Keratinocyte (primary cell): Measurements from ENCODE around the gene SMAD3. TPM values are rescaled to one million over a fixed set of nuclear protein-coding genes. Genes with fewer than 3 reads are reported as not detected.

Experiments used
- DNase-seq: peaks from one replicate; pipeline ENCODE4 v3.0.0-alpha.2; 2011; ENCODE audit warnings: low read depth, missing footprints, low spot score
- FAIRE-seq: peaks from 2 replicates; lab custom pipeline; 2011; peaks lifted over from hg19 to GRCh38; lab: Jason Lieb, UNC
- H2AFZ ChIP-seq: 2 replicates; pipeline ENCODE4 v1.6.0; 2012; ENCODE audit warnings: low read length, control low read depth, inconsistent platforms; ENCODE audit not compliant: control insufficient read depth
- H3K27ac ChIP-seq: 2 replicates; pipeline ENCODE4 v1.5.1; 2011; ENCODE audit warnings: low read length; ENCODE audit not compliant: control insufficient read depth, insufficient read depth
- H3K27me3 ChIP-seq: 3 replicates; pipeline ENCODE4 v1.6.0; 2011; ENCODE audit warnings: low read length; ENCODE audit not compliant: control insufficient read depth, insufficient read depth; ENCODE audit errors: extremely low read depth
- H3K36me3 ChIP-seq, 2 experiments: 2 replicates in 1 of 2; 3 replicates in 1 of 2; pipeline ENCODE4 v1.5.1; 2011; ENCODE audit warnings: low read length in 2 of 2, mild to moderate bottlenecking in 1 of 2; ENCODE audit not compliant: control insufficient read depth in 2 of 2, insufficient read depth in 2 of 2; ENCODE audit errors: extremely low read depth in 1 of 2
- H3K4me1 ChIP-seq: 3 replicates; pipeline ENCODE4 v1.5.1; 2011; ENCODE audit warnings: low read length; ENCODE audit not compliant: control insufficient read depth, insufficient read depth; ENCODE audit errors: extremely low read depth
- H3K4me2 ChIP-seq: 3 replicates; pipeline ENCODE4 v1.6.0; 2011; ENCODE audit warnings: low read depth, low read length; ENCODE audit not compliant: control insufficient read depth, insufficient read depth; ENCODE audit errors: extremely low read depth
- H3K4me3 ChIP-seq, 3 experiments: fragments of 200-600 bp in 1 of 3; sonication (generic) in 1 of 3; 2 replicates in 2 of 3; 3 replicates in 1 of 3; pipeline ENCODE4 v1.5.1; 2011 to 2016; ENCODE audit warnings: low read length in 3 of 3, mild to moderate bottlenecking in 3 of 3, control low read depth in 2 of 3, inconsistent platforms in 1 of 3, low read depth in 1 of 3, mixed read lengths in 1 of 3, mixed run types in 1 of 3, moderate library complexity in 1 of 3; ENCODE audit not compliant: control insufficient read depth in 2 of 3, insufficient read depth in 2 of 3; ENCODE audit errors: extremely low read depth in 1 of 3
- H3K79me2 ChIP-seq: 2 replicates; pipeline ENCODE4 v1.6.0; 2012; ENCODE audit warnings: low read length; ENCODE audit not compliant: control insufficient read depth, insufficient read depth
- H3K9ac ChIP-seq: 3 replicates; pipeline ENCODE4 v1.6.0; 2011; ENCODE audit warnings: low read length; ENCODE audit not compliant: control insufficient read depth, insufficient read depth; ENCODE audit errors: extremely low read depth
- H3K9me1 ChIP-seq: 3 replicates; pipeline ENCODE4 v1.6.0; 2011; ENCODE audit warnings: low read length; ENCODE audit not compliant: control insufficient read depth, insufficient read depth; ENCODE audit errors: extremely low read depth
- H3K9me3 ChIP-seq: 2 replicates; pipeline ENCODE4 v1.5.1; 2012; ENCODE audit warnings: low read depth, low read length; ENCODE audit not compliant: control insufficient read depth
- H4K20me1 ChIP-seq: 3 replicates; pipeline ENCODE4 v1.6.0; 2011; ENCODE audit warnings: low read length; ENCODE audit not compliant: control insufficient read depth, insufficient read depth; ENCODE audit errors: extremely low read depth
- CTCF ChIP-seq, 3 experiments: IDR thresholded peaks in 1 of 3; conservative IDR thresholded peaks in 1 of 3; optimal IDR thresholded peaks in 1 of 3; 2 replicates in 2 of 3; 3 replicates in 1 of 3; pipeline versions ENCODE3 to v1.5.1; 2011; ENCODE audit warnings: low read length in 3 of 3, mild to moderate bottlenecking in 3 of 3, moderate library complexity in 2 of 3, control low read depth in 1 of 3, inconsistent platforms in 1 of 3; ENCODE audit not compliant: insufficient read depth in 2 of 3; ENCODE audit errors: extremely low read depth in 1 of 3
- EZH2 ChIP-seq: IDR thresholded peaks from one replicate; pipeline ENCODE4 v1.6.1; 2012; ENCODE audit warnings: inconsistent platforms, mild to moderate bottlenecking, low read length, moderate library complexity
- dilution Hi-C: fragments of 300-500 bp; cut with MboI; formaldehyde crosslinking; loops from one replicate; pipeline ENCODE4 v1.7.0; 2020; ENCODE audit warnings: low sequenced_read_pairs; ENCODE audit not compliant: extremely low pct_ligation_motif_present
- polyA plus RNA-seq, 5 experiments: library from polyadenylated mRNA; depleted of rRNA in 3 of 5; stranded (reverse) in 3 of 5; stranded (forward) in 1 of 5; unstranded in 1 of 5; fragments of >200 nt; gene quantifications; 1 replicate in 1 of 5; 2 replicates in 3 of 5; 3 replicates in 1 of 5; pipeline versions ENCODE4 v1.2.1 to v1.2.3, GENCODE V29; 2011 to 2012; ENCODE audit warnings: missing spikeins in 2 of 5, low read depth in 1 of 5, low replicate concordance in 1 of 5

Gene SMAD3
- polyA plus RNA-seq, 1 donor (not counting 4 experiments of a cell fraction or from before 2014, with no cell fraction given): 33.7 TPM

DNA sequence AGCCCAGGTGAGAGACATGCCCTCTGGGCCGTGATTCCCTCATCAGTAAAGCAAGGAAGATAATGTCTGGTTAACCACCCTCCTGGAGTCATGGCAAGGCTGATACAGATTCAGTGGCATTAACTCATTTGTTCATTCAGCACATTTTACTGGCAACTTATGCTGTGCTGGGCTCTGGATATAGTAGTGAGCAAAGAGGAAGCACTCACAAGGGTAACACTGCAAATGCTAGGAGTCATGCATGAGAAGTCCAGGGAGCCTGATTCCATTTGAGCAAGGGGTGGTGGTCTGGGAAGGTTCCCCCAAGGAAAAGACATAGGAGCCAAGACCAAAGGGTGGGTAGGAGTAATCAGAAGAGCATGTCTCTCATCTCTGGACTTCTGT is 50.2 kb downstream of the SMAD3 start:
- H3K79me2 ChIP-seq: peaks cover 85% of the 10 kb centered on the region
- H4K20me1 ChIP-seq: no peaks in the 10 kb centered on the region
- no peaks in the 10 kb centered on the region for H3K9me1 ChIP-seq
- no peak overlapping the region for H3K9ac ChIP-seq
- H3K27me3 ChIP-seq: no peaks in the 10 kb centered on the region
- no peak overlapping the region for H3K27ac ChIP-seq
- H3K4me3 ChIP-seq: no peak overlapping the region
- peaks cover 2 to 11% of the 10 kb centered on the region in 2 experiments for H3K36me3 ChIP-seq
- H3K4me1 ChIP-seq: peaks cover 37% of the 10 kb centered on the region
- no peak overlapping the region for H2AFZ ChIP-seq
- dilution Hi-C loops: no loop called here
- H3K9me3 ChIP-seq: peaks cover 2% of the 10 kb centered on the region
- no peak for FAIRE-seq
- no peak for TF ChIP-seq EZH2
- no peak for TF ChIP-seq CTCF (optimal IDR thresholded peaks at IDR 0.05 in 1 of 3, IDR thresholded peaks at IDR 0.05 in 1 of 3, conservative IDR thresholded peaks at IDR 0.05 in 1 of 3; ENCODE audit: extremely low read depth in 1 of 3, insufficient read depth in 2 of 3, low read length in 3 of 3)
- H3K4me2 ChIP-seq: no peak overlapping the region
- no peak for DNase-seq

GRCh38 chr15:67116742-67117141 is 51.3 kb downstream of the SMAD3 start:
- DNase-seq (no peak), FAIRE-seq (no peak)
- Histone ChIP-seq H3K27ac (peak overlapping the region; percentile 45), H4K20me1 (no peaks in the 10 kb centered on the region), H3K79me2 (peaks cover 77% of the 10 kb centered on the region), H3K9me1 (no peaks in the 10 kb centered on the region), H2AFZ (no peak overlapping the region), H3K4me2 (no peak overlapping the region), H3K4me3 (no peak overlapping the region), H3K36me3 (peaks cover 2 to 11% of the 10 kb centered on the region in 2 experiments), H3K9me3 (no peaks in the 10 kb centered on the region), H3K9ac (no peak overlapping the region), H3K4me1 (peaks cover 48% of the 10 kb centered on the region), H3K27me3 (no peaks in the 10 kb centered on the region)
- dilution Hi-C loops: no loop called here
- TF ChIP-seq EZH2 (no peak), CTCF (optimal IDR thresholded peaks at IDR 0.05 in 1 of 3, IDR thresholded peaks at IDR 0.05 in 1 of 3, conservative IDR thresholded peaks at IDR 0.05 in 1 of 3; ENCODE audit: extremely low read depth in 1 of 3, insufficient read depth in 2 of 3, low read length in 3 of 3) (no peak)
